Endothelial cell of umbilical vein (primary cell): ENCODE results near the gene FER. TPM values are rescaled to one million over a fixed set of nuclear protein-coding genes. Genes with fewer than 3 reads are reported as not detected.

Experiments
- BruUV-seq: library from RNA; stranded (reverse); fragments of 400-500 nt; replicated peaks from 2 replicates; lab custom pipeline; 2021; lab: Mats Ljungman, UMichigan
- CTCF ChIA-PET: fragments of 300-600, 350-600 bp; sonication (Branson Sonifier 250); formaldehyde crosslinking; loops from one replicate; lab custom pipeline; 2021; ENCODE audit warnings: antibody characterized with exemption, inconsistent platforms; lab: Charles Lee
- POLR2A ChIA-PET: fragments of 300-600, 350-600 bp; sonication (Branson Sonifier 250); formaldehyde crosslinking; loops from one replicate; lab custom pipeline; 2021; ENCODE audit warnings: antibody characterized with exemption, inconsistent platforms; lab: Charles Lee
- DNase-seq: peaks from one replicate; pipeline ENCODE4 v3.0.0-alpha.2; 2011; ENCODE audit warnings: low read depth, low spot score
- FAIRE-seq: peaks from 2 replicates; lab custom pipeline; 2011; peaks lifted over from hg19 to GRCh38; lab: Jason Lieb, UNC
- H2AFZ ChIP-seq: 2 replicates; pipeline ENCODE4 v1.6.0; 2012; ENCODE audit warnings: low read depth, low read length, control low read depth, inconsistent platforms
- H3K27ac ChIP-seq: 2 replicates; pipeline ENCODE4 v1.5.1; 2011; ENCODE audit warnings: low read depth, mild to moderate bottlenecking, control low read depth, low read length, moderate library complexity; ENCODE audit not compliant: insufficient read depth
- H3K27me3 ChIP-seq, 2 experiments: 2 replicates each; pipeline versions ENCODE4 v1.6.0 to v1.6.1; 2011; ENCODE audit warnings: low read length in 2 of 2, mixed read lengths in 1 of 2; ENCODE audit not compliant: control insufficient read depth in 2 of 2, insufficient read depth in 2 of 2
- H3K36me3 ChIP-seq, 2 experiments: 2 replicates in 1 of 2; 3 replicates in 1 of 2; pipeline ENCODE4 v1.5.1; 2011; ENCODE audit warnings: low read length in 2 of 2, mild to moderate bottlenecking in 1 of 2, moderate library complexity in 1 of 2; ENCODE audit not compliant: control insufficient read depth in 2 of 2, insufficient read depth in 2 of 2; ENCODE audit errors: extremely low read depth in 1 of 2
- H3K4me1 ChIP-seq: 3 replicates; pipeline ENCODE4 v1.5.1; 2011; ENCODE audit warnings: mild to moderate bottlenecking, low read length; ENCODE audit not compliant: control insufficient read depth, insufficient read depth; ENCODE audit errors: extremely low read depth
- H3K4me2 ChIP-seq: 2 replicates; pipeline ENCODE4 v1.6.1; 2011; ENCODE audit warnings: low read length, control low read depth, mixed read lengths; ENCODE audit not compliant: insufficient read depth
- H3K4me3 ChIP-seq, 3 experiments: fragments of 200-600 bp in 1 of 3; sonication (generic), shearing (Covaris generic) in 1 of 3; replicated peaks in 1 of 3; 2 replicates each; pipeline ENCODE4 v1.5.1; 2011 to 2016; ENCODE audit warnings: control low read depth in 3 of 3, low read length in 3 of 3, mild to moderate bottlenecking in 2 of 3, inconsistent platforms in 1 of 3, low read depth in 1 of 3, moderate library complexity in 1 of 3; ENCODE audit not compliant: insufficient read depth in 1 of 3
- H3K79me2 ChIP-seq: 2 replicates; pipeline ENCODE4 v1.6.0; 2012; ENCODE audit warnings: low read length, inconsistent platforms; ENCODE audit not compliant: control insufficient read depth, insufficient read depth
- H3K9ac ChIP-seq: replicated peaks from 2 replicates; pipeline ENCODE3; 2011; ENCODE audit warnings: low read length, control low read depth; ENCODE audit not compliant: insufficient read depth; ENCODE audit errors: extremely low read depth
- H3K9me1 ChIP-seq: replicated peaks from 3 replicates; pipeline ENCODE4 v1.6.0; 2011; ENCODE audit warnings: mild to moderate bottlenecking, low read length; ENCODE audit not compliant: control insufficient read depth, insufficient read depth; ENCODE audit errors: extremely low read depth
- H3K9me3 ChIP-seq: replicated peaks from 2 replicates; pipeline ENCODE4 v1.5.1; 2012; ENCODE audit warnings: low read length, inconsistent platforms; ENCODE audit not compliant: control insufficient read depth, insufficient read depth
- H4K20me1 ChIP-seq: replicated peaks from 2 replicates; pipeline ENCODE3; 2011; ENCODE audit warnings: mild to moderate bottlenecking, low read length; ENCODE audit not compliant: control insufficient read depth, insufficient read depth; ENCODE audit errors: extremely low read depth
- EZH2 ChIP-seq: IDR thresholded peaks from 2 replicates; pipeline ENCODE4 v1.6.1; 2012; ENCODE audit warnings: borderline replicate concordance, low read depth, mild to moderate bottlenecking, moderate library complexity, low read length, inconsistent platforms; ENCODE audit not compliant: severe bottlenecking
- FOS ChIP-seq: IDR thresholded peaks from 2 replicates; pipeline ENCODE4 v1.6.1; 2011; ENCODE audit warnings: mild to moderate bottlenecking, low read length, moderate library complexity, borderline replicate concordance; ENCODE audit not compliant: insufficient read depth
- GATA2 ChIP-seq: IDR thresholded peaks from 2 replicates; pipeline ENCODE4 v1.7.0; 2011; ENCODE audit warnings: low read depth, mild to moderate bottlenecking, moderate library complexity, mixed read lengths, low read length; ENCODE audit not compliant: insufficient read length, insufficient read depth
- JUN ChIP-seq: IDR thresholded peaks from 2 replicates; pipeline ENCODE4 v1.6.1; 2011; ENCODE audit warnings: borderline replicate concordance, low read depth; ENCODE audit not compliant: insufficient read length, insufficient read depth
- MAX ChIP-seq: IDR thresholded peaks from 2 replicates; pipeline ENCODE4 v1.6.1; 2011; ENCODE audit not compliant: insufficient read depth, insufficient read length
- MYC ChIP-seq: IDR thresholded peaks from one replicate; pipeline ENCODE4 v1.6.1; 2011; ENCODE audit warnings: mild to moderate bottlenecking, low read depth, low read length
- POLR2A ChIP-seq: IDR thresholded peaks from 2 replicates; pipeline ENCODE4 v1.6.1; 2012; ENCODE audit warnings: low read depth, mild to moderate bottlenecking, control low read depth, low read length
- POLR2AphosphoS5 ChIP-seq: IDR thresholded peaks from 2 replicates; pipeline ENCODE4 v1.6.1; 2012; ENCODE audit warnings: low read depth, mild to moderate bottlenecking, control low read depth, low read length, moderate library complexity; ENCODE audit not compliant: insufficient read depth
- dilution Hi-C: fragments of 300-500 bp; cut with MboI; formaldehyde crosslinking; loops from one replicate; pipeline ENCODE4 v1.15.0; 2019; ENCODE audit warnings: low sequenced_read_pairs; ENCODE audit not compliant: extremely low pct_ligation_motif_present
- intact Hi-C: fragments of 100-400 bp; cut with micrococcal nuclease; formaldehyde crosslinking; loops from one replicate; pipeline ENCODE4 v1.10.0; 2022
- polyA plus RNA-seq, 4 experiments: library from polyadenylated mRNA; depleted of rRNA in 3 of 4; stranded (reverse) in 3 of 4; unstranded in 1 of 4; fragments of >200 nt; gene quantifications; 2 replicates each; pipeline versions ENCODE4 v1.2.1 to v1.2.3, GENCODE V29; 2011 to 2012; ENCODE audit warnings: missing spikeins in 1 of 4
- total RNA-seq: library from RNA; stranded (reverse); gene quantifications from 2 replicates; pipeline ENCODE4 v1.2.3, GENCODE V29; 2021
- TF ChIP-seq, protein P1 (sequence below), 2 donors: IDR thresholded peaks; 1 replicate in 1 of 2; 2 replicates in 1 of 2; pipeline ENCODE4 v1.5.1; 2011; ENCODE audit warnings: low read length in 2 of 2, mild to moderate bottlenecking in 2 of 2, moderate library complexity in 2 of 2, control low read depth in 1 of 2, inconsistent platforms in 1 of 2, low read depth in 1 of 2; ENCODE audit not compliant: insufficient read depth in 1 of 2; ENCODE audit errors: extremely low read depth in 1 of 2

Gene FER
- total and polyA plus RNA-seq, 2 donors (not counting 3 experiments of a cell fraction or from before 2014, with no cell fraction given): 2.3 to 27.5 TPM

DNA sequence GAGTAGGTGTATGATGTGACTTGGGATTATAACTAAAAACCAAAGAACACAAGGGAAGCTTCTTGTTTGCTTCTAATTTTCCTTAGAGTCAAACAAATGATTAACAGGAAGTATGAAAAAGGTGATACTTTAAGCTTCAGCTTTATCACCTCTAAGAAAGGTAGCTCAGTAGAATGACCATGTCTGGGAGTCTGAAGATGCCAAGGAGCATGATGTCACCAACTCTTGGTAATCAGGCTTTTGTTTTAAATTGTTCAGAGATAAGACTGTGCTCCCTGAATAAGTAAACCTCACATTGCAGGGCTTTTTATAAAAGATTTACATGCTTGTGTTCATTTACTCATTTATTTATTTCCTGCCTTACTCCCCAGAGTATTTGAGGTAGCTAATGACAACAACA lies 169.9 kb downstream of the FER start:
- ChIA-PET CTCF (interaction anchor here (0.7 to 2.4 kb wide), 2 partner anchors 21 to 275 kb away, joined by 4 to 7 read pairs; no protein-coding TSS in a partner anchor), POLR2A (no interaction called here)
- Histone ChIP-seq H2AFZ (no peak overlapping the region), H3K27me3 (no peaks in the 10 kb centered on the region), H3K36me3 (no peaks in the 10 kb centered on the region), H3K79me2 (no peaks in the 10 kb centered on the region), H3K27ac (no peak overlapping the region), H3K4me3 (no peak overlapping the region), H3K4me1 (no peaks in the 10 kb centered on the region), H3K9ac (no peak overlapping the region), H3K9me1 (no peaks in the 10 kb centered on the region), H4K20me1 (no peaks in the 10 kb centered on the region), H3K9me3 (no peaks in the 10 kb centered on the region), H3K4me2 (no peak overlapping the region)
- intact Hi-C loops (no loop called here), dilution Hi-C loops (no loop called here)
- TF ChIP-seq FOS (no peak), EZH2 (no peak), POLR2A (no peak), GATA2 (no peak), MYC (no peak), JUN (no peak), MAX (no peak), POLR2AphosphoS5 (no peak)
- TF ChIP-seq, protein P1, sequence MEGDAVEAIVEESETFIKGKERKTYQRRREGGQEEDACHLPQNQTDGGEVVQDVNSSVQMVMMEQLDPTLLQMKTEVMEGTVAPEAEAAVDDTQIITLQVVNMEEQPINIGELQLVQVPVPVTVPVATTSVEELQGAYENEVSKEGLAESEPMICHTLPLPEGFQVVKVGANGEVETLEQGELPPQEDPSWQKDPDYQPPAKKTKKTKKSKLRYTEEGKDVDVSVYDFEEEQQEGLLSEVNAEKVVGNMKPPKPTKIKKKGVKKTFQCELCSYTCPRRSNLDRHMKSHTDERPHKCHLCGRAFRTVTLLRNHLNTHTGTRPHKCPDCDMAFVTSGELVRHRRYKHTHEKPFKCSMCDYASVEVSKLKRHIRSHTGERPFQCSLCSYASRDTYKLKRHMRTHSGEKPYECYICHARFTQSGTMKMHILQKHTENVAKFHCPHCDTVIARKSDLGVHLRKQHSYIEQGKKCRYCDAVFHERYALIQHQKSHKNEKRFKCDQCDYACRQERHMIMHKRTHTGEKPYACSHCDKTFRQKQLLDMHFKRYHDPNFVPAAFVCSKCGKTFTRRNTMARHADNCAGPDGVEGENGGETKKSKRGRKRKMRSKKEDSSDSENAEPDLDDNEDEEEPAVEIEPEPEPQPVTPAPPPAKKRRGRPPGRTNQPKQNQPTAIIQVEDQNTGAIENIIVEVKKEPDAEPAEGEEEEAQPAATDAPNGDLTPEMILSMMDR (IDR thresholded peaks at IDR 0.05; ENCODE audit: extremely low read depth in 1 of 2, insufficient read depth in 1 of 2, low read depth in 1 of 2, low read length in 2 of 2): no peak
- FAIRE-seq (no peak), DNase-seq (peak; percentile 11)
- no TSS peak for BruUV-seq
